ENCODE data around the gene SDK2. TPM values are rescaled to one million over a fixed set of nuclear protein-coding genes. Genes with fewer than 3 reads are reported as not detected.
A peak's percentile ranks its signal among the peaks of the same experiment; 100 is the strongest.

Gene SDK2
- total RNA-seq, 1 donor from 2014 or later, result 11.2 TPM

GRCh38 chr17:73338566-73339197 is 305.6 kb downstream of the SDK2 start:
- H3K79me2 ChIP-seq (ENCODE audit: insufficient read depth, low read length), result no peaks in the 10 kb centered on the region
- FAIRE-seq (no peak), DNase-seq (ENCODE audit: low read depth) (no peak)
- no peaks in the 10 kb centered on the region for H3K36me3 Mint-ChIP-seq (ENCODE audit: low read depth, unreplicated experiment)
- H3K27me3 Mint-ChIP-seq (ENCODE audit: low read depth, unreplicated experiment), result peaks cover 7% of the 10 kb centered on the region
- no peaks in the 10 kb centered on the region for H3K9me3 Mint-ChIP-seq (ENCODE audit: unreplicated experiment)
- H3K4me2 ChIP-seq (ENCODE audit: low read length), result peak overlapping the region; percentile 57
- no peaks in the 10 kb centered on the region for H4K20me1 ChIP-seq (ENCODE audit: insufficient read depth, low read length)
- peaks cover 18% of the 10 kb centered on the region for H3K4me1 Mint-ChIP-seq (ENCODE audit: low read depth, unreplicated experiment)
- peaks cover 43% of the 10 kb centered on the region for H3K4me1 ChIP-seq (ENCODE audit: insufficient read depth, low read length)
- H3K9me3 ChIP-seq (ENCODE audit: insufficient read depth, low read depth, low read length), result no peaks in the 10 kb centered on the region
- no peak overlapping the region for H3K27ac ChIP-seq (ENCODE audit: low read depth, low read length)
- H2AFZ ChIP-seq (ENCODE audit: low read depth, low read length), result peak overlapping the region; percentile 64
- H3K27ac Mint-ChIP-seq (ENCODE audit: unreplicated experiment), result no peak overlapping the region
- no peaks in the 10 kb centered on the region for H3K36me3 ChIP-seq (ENCODE audit: insufficient read depth, low read length)
- TF ChIP-seq EZH2 (IDR thresholded peaks at IDR 0.05; ENCODE audit: insufficient read depth, low read length), result no peak
- no peak for TF ChIP-seq CTCF (IDR thresholded peaks at IDR 0.05; ENCODE audit: insufficient read depth, low read depth, low read length)
- peak overlapping the region; percentile 19 for H3K9ac ChIP-seq (ENCODE audit: low read length)
- H3K4me3 Mint-ChIP-seq (ENCODE audit: unreplicated experiment), result no peak overlapping the region
- H3K4me3 ChIP-seq (ENCODE audit: insufficient read depth, low read depth, low read length), result no peak overlapping the region
- H3K27me3 ChIP-seq (ENCODE audit: insufficient read depth, low read length), result no peaks in the 10 kb centered on the region

- H3K79me2 ChIP-seq (ENCODE audit: insufficient read depth, low read length), result no peaks in the 10 kb centered on the region
- FAIRE-seq, result no peak
- TF ChIP-seq CTCF (IDR thresholded peaks at IDR 0.05; ENCODE audit: insufficient read depth, low read depth, low read length) (no peak), EZH2 (IDR thresholded peaks at IDR 0.05; ENCODE audit: insufficient read depth, low read length) (no peak)
- H3K27ac Mint-ChIP-seq (ENCODE audit: unreplicated experiment), result peak overlapping the region; percentile 69
- no peak overlapping the region for H3K4me3 ChIP-seq (ENCODE audit: insufficient read depth, low read depth, low read length)
- peaks cover 7% of the 10 kb centered on the region for H3K27me3 Mint-ChIP-seq (ENCODE audit: low read depth, unreplicated experiment)
- H3K36me3 ChIP-seq (ENCODE audit: insufficient read depth, low read length), result no peaks in the 10 kb centered on the region
- no peaks in the 10 kb centered on the region for H3K36me3 Mint-ChIP-seq (ENCODE audit: low read depth, unreplicated experiment)
- peak; percentile 30 for DNase-seq (ENCODE audit: low read depth)
- H2AFZ ChIP-seq (ENCODE audit: low read depth, low read length), result peak overlapping the region; percentile 64
- no peaks in the 10 kb centered on the region for H4K20me1 ChIP-seq (ENCODE audit: insufficient read depth, low read length)
- H3K9me3 Mint-ChIP-seq (ENCODE audit: unreplicated experiment), result no peaks in the 10 kb centered on the region
- H3K9ac ChIP-seq (ENCODE audit: low read length), result peak overlapping the region; percentile 19
- H3K4me3 Mint-ChIP-seq (ENCODE audit: unreplicated experiment), result no peak overlapping the region
- H3K4me2 ChIP-seq (ENCODE audit: low read length), result peak overlapping the region; percentile 57
- no peaks in the 10 kb centered on the region for H3K9me3 ChIP-seq (ENCODE audit: insufficient read depth, low read depth, low read length)
- peaks cover 37% of the 10 kb centered on the region for H3K4me1 ChIP-seq (ENCODE audit: insufficient read depth, low read length)
- peaks cover 17% of the 10 kb centered on the region for H3K4me1 Mint-ChIP-seq (ENCODE audit: low read depth, unreplicated experiment)
- H3K27me3 ChIP-seq (ENCODE audit: insufficient read depth, low read length), result no peaks in the 10 kb centered on the region
- H3K27ac ChIP-seq (ENCODE audit: low read depth, low read length), result no peak overlapping the region
Measured at GRCh38 chr17:73338050-73338521, 306.2 kb downstream of the SDK2 start.

- Histone ChIP-seq H3K27me3 (ENCODE audit: insufficient read depth, low read length) (no peaks in the 10 kb centered on the region), H3K4me2 (ENCODE audit: low read length) (no peak overlapping the region), H3K36me3 (ENCODE audit: insufficient read depth, low read length) (no peaks in the 10 kb centered on the region), H3K9me3 (ENCODE audit: insufficient read depth, low read depth, low read length) (no peaks in the 10 kb centered on the region), H2AFZ (ENCODE audit: low read depth, low read length) (no peak overlapping the region), H3K9ac (ENCODE audit: low read length) (no peak overlapping the region), H3K4me3 (ENCODE audit: insufficient read depth, low read depth, low read length) (no peak overlapping the region), H4K20me1 (ENCODE audit: insufficient read depth, low read length) (no peaks in the 10 kb centered on the region), H3K4me1 (ENCODE audit: insufficient read depth, low read length) (peaks cover 29% of the 10 kb centered on the region), H3K27ac (ENCODE audit: low read depth, low read length) (no peak overlapping the region), H3K79me2 (ENCODE audit: insufficient read depth, low read length) (no peaks in the 10 kb centered on the region)
- TF ChIP-seq EZH2 (IDR thresholded peaks at IDR 0.05; ENCODE audit: insufficient read depth, low read length) (no peak), CTCF (IDR thresholded peaks at IDR 0.05; ENCODE audit: insufficient read depth, low read depth, low read length) (no peak)
- Mint-ChIP-seq H3K36me3 (ENCODE audit: low read depth, unreplicated experiment) (no peaks in the 10 kb centered on the region), H3K9me3 (ENCODE audit: unreplicated experiment) (no peaks in the 10 kb centered on the region), H3K4me1 (ENCODE audit: low read depth, unreplicated experiment) (peaks cover 14% of the 10 kb centered on the region), H3K27ac (ENCODE audit: unreplicated experiment) (no peak overlapping the region), H3K4me3 (ENCODE audit: unreplicated experiment) (no peak overlapping the region), H3K27me3 (ENCODE audit: low read depth, unreplicated experiment) (peaks cover 7% of the 10 kb centered on the region)
- no peak for FAIRE-seq
- no peak for DNase-seq (ENCODE audit: low read depth)
Measured at GRCh38 chr17:73337330-73337710, 306.9 kb downstream of the SDK2 start.
